ENCODE data around the gene SMIM32. TPM values are rescaled to one million over a fixed set of nuclear protein-coding genes. Genes with fewer than 3 reads are reported as not detected.

The SMIM32 gene
- total and polyA plus RNA-seq, 4 donors = 0.48 TPM; not detected in 3

DNA sequence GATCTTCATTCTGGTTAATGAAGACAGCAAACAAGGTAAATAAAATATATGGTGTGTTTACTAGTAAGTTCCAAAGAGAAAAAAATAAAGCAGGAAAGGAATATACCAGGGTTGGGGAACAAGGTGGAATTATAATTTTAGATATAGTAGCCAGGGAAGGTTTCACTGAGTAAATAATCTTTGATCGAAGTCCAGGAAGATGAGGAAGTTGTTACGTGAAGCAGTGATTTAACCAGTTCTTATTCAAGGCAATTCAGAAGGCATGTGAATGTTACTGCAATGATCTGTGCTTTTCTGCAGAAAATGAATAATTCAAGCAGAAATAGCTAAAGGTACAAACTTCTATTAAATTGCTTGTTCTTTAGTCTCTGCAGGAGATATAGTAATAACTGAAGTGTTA lies 6.2 kb downstream of the SMIM32 start:
- no peak overlapping the region for H3K9ac ChIP-seq (ENCODE audit: insufficient read depth in 1 of 2, low read length in 2 of 2)
- peaks cover 2 to 24% (median 19%) of the 10 kb centered on the region in 3 donors for H3K27me3 ChIP-seq (ENCODE audit: control insufficient read depth in 3 of 3, insufficient read depth in 3 of 3, low read length in 2 of 3)
- no peaks in the 10 kb centered on the region for H3K9me3 ChIP-seq (ENCODE audit: control insufficient read depth in 4 of 4, insufficient read depth in 3 of 4, low read length in 3 of 4)
- WGBS, 2 donors = 66 to 67% methylated on average over 2 of the region's 2 CpGs
- TF ChIP-seq, protein P1, sequence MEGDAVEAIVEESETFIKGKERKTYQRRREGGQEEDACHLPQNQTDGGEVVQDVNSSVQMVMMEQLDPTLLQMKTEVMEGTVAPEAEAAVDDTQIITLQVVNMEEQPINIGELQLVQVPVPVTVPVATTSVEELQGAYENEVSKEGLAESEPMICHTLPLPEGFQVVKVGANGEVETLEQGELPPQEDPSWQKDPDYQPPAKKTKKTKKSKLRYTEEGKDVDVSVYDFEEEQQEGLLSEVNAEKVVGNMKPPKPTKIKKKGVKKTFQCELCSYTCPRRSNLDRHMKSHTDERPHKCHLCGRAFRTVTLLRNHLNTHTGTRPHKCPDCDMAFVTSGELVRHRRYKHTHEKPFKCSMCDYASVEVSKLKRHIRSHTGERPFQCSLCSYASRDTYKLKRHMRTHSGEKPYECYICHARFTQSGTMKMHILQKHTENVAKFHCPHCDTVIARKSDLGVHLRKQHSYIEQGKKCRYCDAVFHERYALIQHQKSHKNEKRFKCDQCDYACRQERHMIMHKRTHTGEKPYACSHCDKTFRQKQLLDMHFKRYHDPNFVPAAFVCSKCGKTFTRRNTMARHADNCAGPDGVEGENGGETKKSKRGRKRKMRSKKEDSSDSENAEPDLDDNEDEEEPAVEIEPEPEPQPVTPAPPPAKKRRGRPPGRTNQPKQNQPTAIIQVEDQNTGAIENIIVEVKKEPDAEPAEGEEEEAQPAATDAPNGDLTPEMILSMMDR (IDR thresholded peaks at IDR 0.05; ENCODE audit: control extremely low read depth, extremely low read depth) = no peak
- peaks cover 0 to 17% (median 7%) of the 10 kb centered on the region in 4 donors for H3K36me3 ChIP-seq (ENCODE audit: control insufficient read depth in 4 of 4, insufficient read depth in 4 of 4, low read length in 4 of 4)
- peaks cover 0 to 7% (median 0%) of the 10 kb centered on the region in 5 donors for H3K4me1 ChIP-seq (ENCODE audit: control insufficient read depth in 5 of 5, insufficient read depth in 5 of 5, low read length in 5 of 5)
- no peak overlapping the region for H3K27ac ChIP-seq (ENCODE audit: low read depth in 1 of 2, low read length in 1 of 2)
- no peak for DNase-seq
- ATAC-seq (ENCODE audit: insufficient read depth, low FRiP score) = no peak
- H3K4me3 ChIP-seq = no peak overlapping the region

DNA sequence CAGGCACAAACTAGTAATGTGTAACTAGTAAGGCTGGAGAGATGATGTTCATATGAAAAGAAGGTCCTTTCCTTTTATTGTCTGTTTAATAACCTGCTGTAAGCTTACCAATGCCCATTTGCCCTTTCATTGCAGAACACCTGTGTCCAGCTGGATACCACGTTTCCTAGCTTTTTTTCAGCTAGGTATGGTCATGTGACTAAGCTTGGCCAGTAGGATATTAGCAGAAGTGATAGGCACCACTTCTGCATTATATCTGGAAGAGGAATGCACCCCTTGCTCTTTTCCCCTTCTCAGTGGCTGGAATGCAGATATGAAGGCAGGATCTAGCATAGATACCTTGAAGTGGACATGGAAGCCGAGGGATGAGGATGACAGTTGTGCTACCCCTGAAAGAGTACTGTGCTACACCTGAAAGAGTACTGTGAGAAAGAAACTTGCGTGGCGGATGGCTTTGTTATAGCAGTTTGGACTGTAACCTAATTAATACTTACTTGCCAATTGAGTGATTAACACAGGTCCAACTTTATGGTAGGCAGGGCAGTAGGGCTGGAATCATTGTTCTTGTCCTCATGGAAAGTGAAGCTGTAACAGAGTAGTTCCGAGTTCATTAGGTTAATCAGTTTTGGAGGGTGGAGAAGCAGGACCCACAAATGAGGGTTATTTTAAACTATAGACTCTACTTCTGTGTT lies 6.8 kb downstream of the SMIM32 start:
- TF ChIP-seq, protein P1 (IDR thresholded peaks at IDR 0.05; ENCODE audit: control extremely low read depth, extremely low read depth) = no peak
- Histone ChIP-seq H3K27ac (ENCODE audit: low read depth in 1 of 2, low read length in 1 of 2) (no peak overlapping the region), H3K9me3 (ENCODE audit: control insufficient read depth in 4 of 4, insufficient read depth in 3 of 4, low read length in 3 of 4) (no peaks in the 10 kb centered on the region), H3K36me3 (ENCODE audit: control insufficient read depth in 4 of 4, insufficient read depth in 4 of 4, low read length in 4 of 4) (peaks cover 0 to 17% (median 7%) of the 10 kb centered on the region in 4 donors), H3K27me3 (ENCODE audit: control insufficient read depth in 3 of 3, insufficient read depth in 3 of 3, low read length in 2 of 3) (peaks cover 2 to 17% (median 12%) of the 10 kb centered on the region in 3 donors), H3K9ac (ENCODE audit: insufficient read depth in 1 of 2, low read length in 2 of 2) (no peak overlapping the region), H3K4me3 (no peak overlapping the region), H3K4me1 (ENCODE audit: control insufficient read depth in 5 of 5, insufficient read depth in 5 of 5, low read length in 5 of 5) (no peaks in the 10 kb centered on the region)
- WGBS, 2 donors = 92% methylated on average over 5 of the region's 5 CpGs
- DNase-seq (no peak), ATAC-seq (ENCODE audit: insufficient read depth, low FRiP score) (no peak)

GRCh38 chr5:136182618-136183017 lies 10.3 kb downstream of the SMIM32 start:
- H3K4me3 ChIP-seq = no peak overlapping the region
- H3K36me3 ChIP-seq (ENCODE audit: control insufficient read depth in 4 of 4, insufficient read depth in 4 of 4, low read length in 4 of 4) = peaks cover 0 to 23% (median 3%) of the 10 kb centered on the region in 4 donors
- no peaks in the 10 kb centered on the region for H3K4me1 ChIP-seq (ENCODE audit: control insufficient read depth in 5 of 5, insufficient read depth in 5 of 5, low read length in 5 of 5)
- ATAC-seq (ENCODE audit: insufficient read depth, low FRiP score) (no peak), DNase-seq (no peak)
- TF ChIP-seq, protein P1 (IDR thresholded peaks at IDR 0.05; ENCODE audit: control extremely low read depth, extremely low read depth) = no peak
- no peak overlapping the region for H3K27ac ChIP-seq (ENCODE audit: low read depth in 1 of 2, low read length in 1 of 2)
- no peaks in the 10 kb centered on the region for H3K9me3 ChIP-seq (ENCODE audit: control insufficient read depth in 4 of 4, insufficient read depth in 3 of 4, low read length in 3 of 4)
- H3K9ac ChIP-seq (ENCODE audit: insufficient read depth in 1 of 2, low read length in 2 of 2) = no peak overlapping the region
- 72 to 76% methylated on average over 1 of the region's 1 CpG for WGBS, 2 donors
- no peaks in the 10 kb centered on the region for H3K27me3 ChIP-seq (ENCODE audit: control insufficient read depth in 3 of 3, insufficient read depth in 3 of 3, low read length in 2 of 3)

All from lung (tissue), 12 donors.